GM18951 (cell line): ENCODE results near the gene ZFYVE19.

Experiments
- POLR2A ChIP-seq: IDR thresholded peaks from 4 replicates; pipeline ENCODE4 v1.6.1; 2011; ENCODE audit warnings: mild to moderate bottlenecking; ENCODE audit not compliant: insufficient read length, insufficient read depth; ENCODE audit errors: extremely low read depth
- in situ Hi-C: fragments of 300-500 bp; cut with MboI; formaldehyde crosslinking; loops from one replicate; pipeline ENCODE4 v1.12.0; 2022; ENCODE audit warnings: low sequenced_read_pairs, mixed read lengths, inconsistent platforms; ENCODE audit not compliant: unreplicated experiment

ZFYVE19 gene

DNA sequence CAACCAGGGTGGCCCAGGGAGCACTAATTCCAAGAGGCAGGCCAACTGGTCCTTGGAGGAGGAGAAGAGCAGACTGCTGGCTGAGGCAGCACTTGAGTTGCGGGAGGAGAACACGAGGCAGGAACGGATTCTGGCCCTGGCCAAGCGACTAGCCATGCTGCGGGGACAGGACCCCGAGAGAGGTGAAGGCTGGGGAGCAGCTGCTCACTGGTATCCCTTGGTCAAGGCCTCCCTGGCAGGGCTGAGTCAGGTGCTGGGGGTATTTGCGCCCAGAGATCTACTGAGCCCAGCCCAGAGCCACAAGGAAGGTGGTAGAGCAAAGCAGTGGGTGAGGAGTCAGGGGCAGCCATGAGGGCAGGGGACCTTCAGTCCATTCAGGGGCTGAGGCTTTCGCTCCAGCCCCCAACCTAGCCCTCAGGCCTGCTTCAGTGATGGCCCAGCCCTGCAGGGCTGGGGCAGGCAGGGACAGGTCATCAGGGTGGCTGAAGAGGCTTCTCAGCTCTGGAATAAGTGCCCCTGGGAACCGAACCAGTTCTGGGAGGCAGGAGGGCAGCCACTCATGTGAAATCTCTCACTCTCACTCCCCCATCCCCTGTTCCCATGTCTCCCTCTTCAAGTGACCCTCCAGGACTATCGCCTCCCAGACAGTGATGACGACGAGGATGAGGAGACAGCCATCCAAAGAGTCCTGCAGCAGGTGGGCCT lies 6.0 kb downstream of the ZFYVE19 start:
- in situ Hi-C loops = no loop called here
- no peak for TF ChIP-seq POLR2A

GRCh38 chr15:40815042-40815698 lies 8.3 kb downstream of the ZFYVE19 start:
- no peak for TF ChIP-seq POLR2A
- in situ Hi-C loops = no loop called here

GRCh38 chr15:40819048-40819447 lies 12.2 kb downstream of the ZFYVE19 start:
- TF ChIP-seq POLR2A = no peak
- in situ Hi-C loops = no loop called here

GRCh38 chr15:40821195-40821594 lies 14.3 kb downstream of the ZFYVE19 start:
- TF ChIP-seq POLR2A = no peak
- in situ Hi-C loops = no loop called here

DNA sequence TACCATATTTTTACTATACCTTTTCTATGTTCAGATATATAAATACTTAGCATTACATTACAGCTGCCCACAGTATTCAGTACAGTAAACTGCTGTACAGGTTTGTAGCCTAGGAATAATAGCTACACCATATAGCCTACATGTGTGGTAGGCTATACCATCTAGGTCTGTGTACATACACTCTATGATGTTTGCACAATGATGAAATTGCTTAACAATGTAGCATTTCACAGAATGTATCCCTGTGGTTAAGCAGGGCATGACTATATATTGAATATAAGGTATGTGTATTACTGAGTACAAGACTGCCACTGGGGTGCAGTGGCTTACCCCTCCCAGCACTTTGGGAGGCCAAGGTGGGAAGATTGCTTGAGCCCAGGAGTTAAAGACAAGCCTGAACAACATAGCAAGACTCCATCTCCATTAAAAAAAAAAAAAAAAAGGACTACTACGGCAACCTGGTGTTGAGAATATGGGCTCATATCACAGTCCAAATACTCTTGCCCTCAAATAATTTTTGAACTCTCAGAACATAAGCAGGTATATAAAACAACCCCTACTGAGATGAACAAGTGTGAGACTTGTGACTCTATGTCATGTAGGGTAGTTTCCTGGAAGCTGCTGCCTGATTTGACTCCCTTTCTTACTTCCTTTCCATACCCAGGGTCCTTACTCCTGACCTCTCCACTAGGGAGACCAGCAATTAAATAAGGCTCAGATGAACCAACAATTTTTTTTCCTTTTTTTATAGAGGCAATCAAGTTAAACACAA lies 16.9 kb downstream of the ZFYVE19 start:
- in situ Hi-C loops = no loop called here
- no peak for TF ChIP-seq POLR2A

DNA sequence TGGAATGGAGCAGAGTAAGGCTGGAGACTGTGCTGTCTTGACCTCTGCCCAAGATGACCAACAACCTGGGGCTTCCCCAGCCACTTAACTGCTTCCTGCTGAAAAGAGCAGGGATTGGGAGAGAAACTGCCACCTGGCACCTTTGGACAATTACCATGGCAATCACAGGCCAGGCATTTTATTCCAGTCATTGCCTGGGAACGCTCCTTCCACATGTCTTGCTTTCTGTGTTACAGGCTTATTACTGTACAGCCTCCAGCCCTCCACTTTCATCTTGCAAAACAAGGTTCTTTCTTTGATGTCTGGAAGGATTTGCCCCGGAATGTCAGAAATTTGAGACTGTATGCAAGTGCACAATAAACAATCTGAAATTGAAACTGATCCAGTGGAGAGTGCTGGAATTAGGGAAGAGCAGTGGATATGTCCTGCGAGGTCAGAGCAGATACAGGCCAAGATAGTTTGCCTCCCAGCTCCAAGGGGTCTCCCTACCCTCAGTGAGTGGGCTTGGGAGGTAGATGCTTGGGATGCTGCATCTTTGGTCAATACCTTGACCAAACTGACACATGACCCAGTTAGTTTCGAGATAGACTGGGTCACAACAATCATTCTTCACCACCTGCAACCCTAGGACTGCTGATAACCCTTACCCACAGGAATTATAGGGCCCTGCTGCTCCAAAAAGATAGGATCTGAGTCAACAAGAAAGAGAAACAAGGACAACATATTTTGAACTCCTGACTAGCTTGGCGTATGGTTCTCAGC lies 19.0 kb downstream of the ZFYVE19 start:
- no peak for TF ChIP-seq POLR2A

DNA sequence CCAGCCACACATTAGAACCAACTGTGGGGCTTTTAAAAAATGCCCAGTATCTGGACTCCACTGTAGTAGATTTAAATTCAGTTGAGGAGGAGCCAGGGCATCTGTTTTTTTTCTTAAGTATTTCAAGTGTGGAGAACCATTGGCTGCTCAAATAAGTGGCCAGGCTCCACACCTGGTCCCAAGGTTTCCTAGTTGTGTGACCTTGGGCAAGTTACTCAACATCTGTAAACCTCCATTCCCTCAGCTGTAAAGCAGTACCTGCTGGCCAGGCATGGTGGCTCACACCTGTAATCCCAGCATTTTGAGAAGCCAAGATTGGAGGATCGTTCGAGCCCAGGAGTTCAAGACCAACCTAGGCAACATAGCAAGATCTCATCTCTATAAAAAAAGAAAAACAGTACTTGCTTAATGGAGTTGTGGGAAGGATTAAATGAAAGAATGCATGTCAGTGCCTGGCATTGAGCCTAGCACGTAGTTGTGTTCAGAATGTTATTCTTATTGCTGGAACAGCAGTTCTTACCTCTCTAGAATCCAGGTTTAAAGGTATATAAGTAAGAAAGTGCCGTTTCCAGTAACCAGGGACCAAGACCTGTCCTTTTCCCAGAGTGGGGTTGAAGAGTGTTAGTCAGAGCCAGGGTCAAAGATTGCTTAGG lies 19.7 kb downstream of the ZFYVE19 start:
- in situ Hi-C loops = no loop called here
- no peak for TF ChIP-seq POLR2A

More for the DNA sequence above, 19.0 kb downstream of the ZFYVE19 start:
- in situ Hi-C loops = no loop called here

DNA sequence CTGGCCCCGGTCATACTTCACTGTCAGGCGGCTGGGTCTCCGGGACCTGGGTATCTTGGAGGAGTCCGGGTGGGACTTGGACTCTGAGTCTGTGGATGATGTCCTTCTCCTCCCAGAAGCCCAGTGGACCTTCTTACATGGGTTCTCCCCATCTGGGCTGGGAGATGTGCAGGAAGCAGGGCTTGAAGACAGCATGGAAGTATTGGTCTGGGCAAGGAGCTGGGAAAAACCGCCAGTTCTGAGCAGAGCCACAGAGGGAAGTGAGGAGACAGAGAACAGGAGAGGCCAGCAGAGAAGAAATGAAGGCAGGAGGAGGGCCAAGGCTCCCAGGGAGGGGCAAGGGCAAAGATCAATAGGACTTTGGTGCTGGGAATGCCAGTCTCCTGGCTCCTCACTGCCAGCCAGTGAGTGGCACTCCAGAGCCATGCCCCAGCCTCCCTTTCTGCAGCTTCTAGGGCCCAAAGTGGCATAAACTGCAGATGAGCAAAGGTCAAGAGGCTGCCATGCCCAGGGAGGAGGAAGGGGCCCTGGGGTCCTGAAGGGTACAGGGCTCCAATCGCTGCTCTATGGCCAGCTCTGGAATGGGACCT lies 21.7 kb downstream of the ZFYVE19 start, which contains the start of gene PPP1R14D:
Gene PPP1R14D (minus strand): TSS at position 262 of the 590 bp plus-strand sequence. CDS start 67 bp downstream, at position 195.
- TF ChIP-seq POLR2A = no peak
- in situ Hi-C loops = no loop called here

- TF ChIP-seq POLR2A = no peak
- in situ Hi-C loops = no loop called here
Observed at GRCh38 chr15:40829115-40829514, 22.2 kb downstream of the ZFYVE19 start.

DNA sequence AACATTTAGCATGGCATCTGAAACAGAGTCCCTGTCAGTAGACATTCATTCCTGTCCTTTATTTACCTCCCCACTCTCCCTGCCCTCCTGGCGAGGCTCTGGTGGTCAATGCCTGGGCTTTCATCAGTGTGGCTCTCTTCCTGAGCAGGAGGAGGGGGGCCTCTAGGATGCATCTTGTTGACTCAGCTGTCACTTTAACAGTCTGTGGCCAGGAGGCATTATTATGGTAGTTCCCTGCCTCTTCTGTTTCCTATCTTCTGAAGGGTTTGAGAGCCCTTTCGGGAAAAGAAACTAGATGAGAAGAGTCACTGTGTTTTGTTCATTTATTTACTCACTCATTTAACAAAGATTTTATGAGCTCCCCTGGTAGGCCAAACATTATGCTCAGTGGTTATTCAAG lies 24.0 kb downstream of the ZFYVE19 start:
- no peak for TF ChIP-seq POLR2A
- in situ Hi-C loops = no loop called here

DNA sequence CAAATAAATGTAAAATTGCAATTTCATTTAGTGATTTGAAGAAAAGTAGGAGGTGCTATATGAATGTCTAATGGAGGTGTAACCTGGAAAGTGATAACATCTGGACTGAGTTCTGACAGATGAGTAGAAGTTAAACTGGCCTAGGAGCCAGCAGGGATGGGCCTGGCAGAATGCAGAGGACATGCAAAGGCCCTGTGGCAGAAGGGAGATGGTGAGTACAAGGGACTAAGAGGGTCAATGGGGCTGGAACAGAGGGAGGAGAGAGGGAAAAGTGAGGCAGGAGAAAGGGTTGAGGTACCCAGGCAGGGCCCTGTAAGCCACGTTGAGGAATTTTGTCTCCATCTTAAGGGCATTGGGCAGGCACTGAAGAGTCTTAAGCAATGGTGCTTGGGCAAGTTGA lies 25.0 kb downstream of the ZFYVE19 start:
- TF ChIP-seq POLR2A = no peak
- in situ Hi-C loops = no loop called here

GRCh38 chr15:40832903-40833302 lies 26.0 kb downstream of the ZFYVE19 start:
- in situ Hi-C loops = no loop called here
- TF ChIP-seq POLR2A = no peak
